Measurements from ENCODE around the gene PCNT. TPM values are rescaled to one million over a fixed set of nuclear protein-coding genes. Genes with fewer than 3 reads are reported as not detected.

The PCNT gene
- total and polyA plus RNA-seq, 9 of the 15 experiments (the other 6 are each of a cell fraction or from before 2014, with no cell fraction given), result 9.1 to 53.5 (median 31.3) TPM

- TF ChIP-seq ZBTB40 (IDR thresholded peaks at IDR 0.05), result peak; percentile 24; the same call in 1 of the 2 replicates
- no peak for TF ChIP-seq ZBTB40 (CRISPR knock-in tag; IDR thresholded peaks at IDR 0.05)
- TF ChIP-seq HCFC1 (IDR thresholded peaks at IDR 0.05; ENCODE audit: low read depth, low read length), result peak; percentile 50; the same call in 1 of the 2 replicates
- TF ChIP-seq CHD2 (IDR thresholded peaks at IDR 0.05; ENCODE audit: low read depth, low read length), result peak; percentile 86
- peak in 1 of 3 experiments; percentile 4; a peak in 1 of 6 replicates for TF ChIP-seq ZBTB11 (CRISPR knock-in tag; IDR thresholded peaks at IDR 0.05)
- TF ChIP-seq ZNF551 (CRISPR knock-in tag; IDR thresholded peaks at IDR 0.05), result no peak
- peak; percentile 62; the same call in 1 of the 2 replicates for TF ChIP-seq ATF4 (CRISPR knock-in tag; IDR thresholded peaks at IDR 0.05)
- TF ChIP-seq ZNF583 (CRISPR knock-in tag; IDR thresholded peaks at IDR 0.05), result peak; percentile 28; the same call in 1 of the 2 replicates
- peak in 1 of 2 experiments; percentile 74; a peak in 1 of 4 replicates for TF ChIP-seq MLX (CRISPR knock-in tag; conservative IDR thresholded peaks at IDR 0.05)
- peak; percentile 44 to 86; a peak in 1 of 4 replicates for TF ChIP-seq TEAD1 (CRISPR knock-in tag; IDR thresholded peaks at IDR 0.05)
These were observed at the start of gene PCNT, which contains the start of gene C21orf58 (continued) for GRCh38 chr21:46323710-46324389.
